Neural cell (in vitro differentiated cells): Measurements from ENCODE around the gene B3GALT6.

Experiments
- POLR2AphosphoS5 ChIP-seq: IDR thresholded peaks from 2 replicates; pipeline ENCODE4 v1.6.1; 2012
- TF ChIP-seq, protein P1 (sequence below): fragments of 450-650 bp; IDR thresholded peaks from 2 replicates; pipeline ENCODE4 v1.5.1; 2014; ENCODE audit warnings: antibody characterized with exemption, mild to moderate bottlenecking, moderate library complexity; ENCODE audit not compliant: poor library complexity, severe bottlenecking
- TF ChIP-seq, protein P2 (sequence below): IDR thresholded peaks from 2 replicates; pipeline ENCODE4 v1.6.1; 2012; ENCODE audit warnings: borderline replicate concordance

DNA sequence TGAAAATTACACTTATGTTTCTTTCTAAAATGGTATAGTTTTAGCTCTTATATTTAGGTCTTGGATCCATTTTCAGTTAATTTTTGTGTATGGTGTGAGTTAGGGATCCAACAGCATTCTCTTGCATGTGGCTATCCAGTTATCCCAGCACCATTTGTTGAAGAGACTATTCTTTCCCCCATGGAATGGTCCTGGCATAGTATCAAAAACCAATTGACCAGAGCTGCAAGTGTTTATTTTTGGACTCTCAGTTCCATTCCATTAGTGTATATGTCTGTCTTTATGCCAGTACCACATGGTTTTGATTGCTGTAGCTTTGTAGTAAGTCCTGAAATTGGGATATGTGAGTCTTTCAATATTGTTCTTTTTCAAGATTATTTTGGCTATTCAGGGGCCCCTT, 44.1 kb upstream of the B3GALT6 start:
- no peak for TF ChIP-seq POLR2AphosphoS5
- TF ChIP-seq, protein P1, sequence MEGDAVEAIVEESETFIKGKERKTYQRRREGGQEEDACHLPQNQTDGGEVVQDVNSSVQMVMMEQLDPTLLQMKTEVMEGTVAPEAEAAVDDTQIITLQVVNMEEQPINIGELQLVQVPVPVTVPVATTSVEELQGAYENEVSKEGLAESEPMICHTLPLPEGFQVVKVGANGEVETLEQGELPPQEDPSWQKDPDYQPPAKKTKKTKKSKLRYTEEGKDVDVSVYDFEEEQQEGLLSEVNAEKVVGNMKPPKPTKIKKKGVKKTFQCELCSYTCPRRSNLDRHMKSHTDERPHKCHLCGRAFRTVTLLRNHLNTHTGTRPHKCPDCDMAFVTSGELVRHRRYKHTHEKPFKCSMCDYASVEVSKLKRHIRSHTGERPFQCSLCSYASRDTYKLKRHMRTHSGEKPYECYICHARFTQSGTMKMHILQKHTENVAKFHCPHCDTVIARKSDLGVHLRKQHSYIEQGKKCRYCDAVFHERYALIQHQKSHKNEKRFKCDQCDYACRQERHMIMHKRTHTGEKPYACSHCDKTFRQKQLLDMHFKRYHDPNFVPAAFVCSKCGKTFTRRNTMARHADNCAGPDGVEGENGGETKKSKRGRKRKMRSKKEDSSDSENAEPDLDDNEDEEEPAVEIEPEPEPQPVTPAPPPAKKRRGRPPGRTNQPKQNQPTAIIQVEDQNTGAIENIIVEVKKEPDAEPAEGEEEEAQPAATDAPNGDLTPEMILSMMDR, result no peak
- TF ChIP-seq, protein P2, sequence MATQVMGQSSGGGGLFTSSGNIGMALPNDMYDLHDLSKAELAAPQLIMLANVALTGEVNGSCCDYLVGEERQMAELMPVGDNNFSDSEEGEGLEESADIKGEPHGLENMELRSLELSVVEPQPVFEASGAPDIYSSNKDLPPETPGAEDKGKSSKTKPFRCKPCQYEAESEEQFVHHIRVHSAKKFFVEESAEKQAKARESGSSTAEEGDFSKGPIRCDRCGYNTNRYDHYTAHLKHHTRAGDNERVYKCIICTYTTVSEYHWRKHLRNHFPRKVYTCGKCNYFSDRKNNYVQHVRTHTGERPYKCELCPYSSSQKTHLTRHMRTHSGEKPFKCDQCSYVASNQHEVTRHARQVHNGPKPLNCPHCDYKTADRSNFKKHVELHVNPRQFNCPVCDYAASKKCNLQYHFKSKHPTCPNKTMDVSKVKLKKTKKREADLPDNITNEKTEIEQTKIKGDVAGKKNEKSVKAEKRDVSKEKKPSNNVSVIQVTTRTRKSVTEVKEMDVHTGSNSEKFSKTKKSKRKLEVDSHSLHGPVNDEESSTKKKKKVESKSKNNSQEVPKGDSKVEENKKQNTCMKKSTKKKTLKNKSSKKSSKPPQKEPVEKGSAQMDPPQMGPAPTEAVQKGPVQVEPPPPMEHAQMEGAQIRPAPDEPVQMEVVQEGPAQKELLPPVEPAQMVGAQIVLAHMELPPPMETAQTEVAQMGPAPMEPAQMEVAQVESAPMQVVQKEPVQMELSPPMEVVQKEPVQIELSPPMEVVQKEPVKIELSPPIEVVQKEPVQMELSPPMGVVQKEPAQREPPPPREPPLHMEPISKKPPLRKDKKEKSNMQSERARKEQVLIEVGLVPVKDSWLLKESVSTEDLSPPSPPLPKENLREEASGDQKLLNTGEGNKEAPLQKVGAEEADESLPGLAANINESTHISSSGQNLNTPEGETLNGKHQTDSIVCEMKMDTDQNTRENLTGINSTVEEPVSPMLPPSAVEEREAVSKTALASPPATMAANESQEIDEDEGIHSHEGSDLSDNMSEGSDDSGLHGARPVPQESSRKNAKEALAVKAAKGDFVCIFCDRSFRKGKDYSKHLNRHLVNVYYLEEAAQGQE, result no peak
